Measurements from ENCODE around the gene SCN7A.
"Not testable (repeated sequence)": the region's sequence is repeated elsewhere in the genome, so short reads cannot be mapped to it uniquely, and the experiment has no call there.

The SCN7A gene

DNA sequence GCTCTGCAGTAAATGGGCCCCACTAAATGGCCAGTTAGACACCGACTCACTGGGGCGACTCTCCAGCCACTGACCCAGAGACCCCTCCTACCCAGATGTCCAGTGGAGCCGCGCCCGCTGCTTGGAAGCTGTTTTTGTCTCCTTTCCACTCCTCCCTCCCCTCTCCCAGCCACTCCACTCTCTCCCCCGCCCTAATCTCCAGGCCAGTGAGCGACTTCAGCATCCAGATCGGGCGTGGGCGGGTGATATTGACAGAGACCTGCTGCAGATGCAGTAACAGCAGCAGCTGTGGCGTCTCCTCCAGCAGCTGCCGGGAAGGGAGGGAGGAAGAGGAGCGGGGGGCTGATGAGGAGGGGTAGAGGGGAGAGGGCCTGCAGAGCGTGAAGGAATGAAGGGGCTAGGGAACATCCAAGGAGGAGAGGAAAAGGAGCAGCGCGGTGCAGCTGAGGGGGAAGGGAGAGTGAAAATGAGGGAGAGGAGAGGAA lies at the start of gene SCN7A:
SCN7A (minus strand) TSS at position 110 of the 485 bp plus-strand sequence. CDS start 16,553 bp downstream, outside the sequence.
- DNase-seq (ENCODE audit: low read depth), result no peak

DNA sequence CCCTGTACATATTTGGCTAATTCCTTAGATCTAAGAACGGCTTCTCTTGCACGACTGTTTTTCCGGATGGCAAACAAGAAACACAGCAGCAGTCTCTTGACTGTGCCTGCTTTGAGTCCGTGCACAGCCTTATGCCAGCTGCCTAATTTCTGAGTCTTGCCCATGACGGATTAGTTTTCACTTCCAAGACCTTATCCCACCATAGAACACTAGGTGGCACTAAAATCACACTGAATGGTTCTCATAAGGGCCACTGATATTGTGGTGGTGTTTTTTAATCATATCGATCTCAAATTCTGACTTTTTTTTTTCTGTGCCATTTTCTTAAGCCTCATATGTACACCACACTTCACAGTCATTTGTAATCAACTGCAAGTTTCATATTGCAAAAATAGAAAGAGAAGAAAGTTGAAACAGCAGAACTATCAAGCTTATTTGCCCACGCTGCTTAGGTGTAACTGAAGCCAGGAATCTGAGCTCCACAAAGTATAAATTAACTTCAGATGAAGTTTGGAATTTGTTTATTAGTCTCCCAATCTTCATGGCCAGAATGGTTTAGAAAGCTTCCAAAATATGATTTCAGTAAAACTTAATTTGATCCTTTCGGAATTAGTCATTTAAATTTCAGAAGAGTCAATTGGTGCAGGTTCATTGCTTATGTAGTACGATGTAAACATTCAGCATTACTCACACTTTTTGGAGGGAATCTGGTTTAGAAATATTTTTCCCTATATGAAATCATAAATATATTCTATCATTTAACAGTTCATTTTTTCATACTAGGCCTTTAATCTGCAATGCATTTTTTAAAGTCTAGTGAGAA lies 45.5 kb upstream of the SCN7A start:
- no peak for DNase-seq (ENCODE audit: low read depth)

DNA sequence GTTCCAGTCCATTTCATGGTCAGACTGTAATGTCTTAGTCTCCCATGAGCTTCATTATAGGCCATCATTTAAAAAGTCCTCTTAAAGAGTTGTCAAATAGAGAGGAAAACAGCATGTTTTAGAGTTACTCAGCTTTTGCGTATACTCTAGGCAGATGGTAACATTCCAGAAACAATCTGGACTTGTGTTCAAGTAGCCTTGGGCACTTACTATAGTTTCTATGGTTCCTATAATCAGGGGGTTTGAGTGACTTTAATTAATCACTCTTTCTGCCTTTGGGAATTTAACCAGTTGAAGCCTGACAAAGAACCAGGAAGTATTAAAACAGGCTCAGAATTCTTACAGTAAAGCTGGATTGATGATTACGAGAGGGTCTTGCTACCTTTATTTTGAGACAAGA lies 42.1 kb upstream of the SCN7A start:
- DNase-seq (ENCODE audit: low read depth), result no peak

DNA sequence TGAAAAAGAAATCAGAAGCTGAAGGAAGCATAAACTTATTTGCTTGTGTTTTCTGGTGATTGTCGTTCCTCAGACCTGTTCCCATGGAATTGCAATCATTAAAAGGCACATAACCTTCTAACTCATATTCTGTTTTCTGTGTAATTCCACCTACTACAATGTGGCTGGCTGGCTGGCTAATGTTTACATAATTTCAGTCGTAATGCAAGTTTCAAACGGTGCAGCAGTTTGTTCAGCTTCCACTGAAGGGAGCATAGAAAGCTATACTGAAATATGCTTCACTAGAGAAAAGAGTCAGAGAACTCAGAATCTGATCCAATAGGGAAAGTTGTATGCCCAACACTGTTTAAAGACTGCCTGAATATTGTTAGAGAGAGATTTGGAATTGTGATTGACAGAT lies 27.1 kb upstream of the SCN7A start:
- no peak for DNase-seq (ENCODE audit: low read depth)

DNA sequence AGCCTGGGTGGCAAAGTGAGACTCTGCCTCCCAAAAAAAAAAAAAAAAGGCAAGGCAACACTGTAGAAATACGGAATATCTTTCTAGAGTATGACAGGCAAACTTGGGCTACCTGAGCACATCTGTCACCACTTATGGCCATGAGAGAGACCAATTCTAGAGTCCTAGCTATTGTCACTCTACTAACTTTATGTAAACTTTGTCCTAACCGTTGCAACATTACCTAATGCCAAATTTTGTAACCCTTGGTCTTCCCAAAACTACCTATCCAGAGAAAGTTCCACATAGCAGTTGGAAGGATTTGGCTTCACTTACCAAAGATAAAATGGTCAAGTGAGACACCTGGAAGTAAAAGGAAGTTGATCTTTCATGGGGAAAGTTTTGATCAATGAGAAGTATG lies 26.6 kb upstream of the SCN7A start:
- no peak for DNase-seq (ENCODE audit: low read depth)

DNA sequence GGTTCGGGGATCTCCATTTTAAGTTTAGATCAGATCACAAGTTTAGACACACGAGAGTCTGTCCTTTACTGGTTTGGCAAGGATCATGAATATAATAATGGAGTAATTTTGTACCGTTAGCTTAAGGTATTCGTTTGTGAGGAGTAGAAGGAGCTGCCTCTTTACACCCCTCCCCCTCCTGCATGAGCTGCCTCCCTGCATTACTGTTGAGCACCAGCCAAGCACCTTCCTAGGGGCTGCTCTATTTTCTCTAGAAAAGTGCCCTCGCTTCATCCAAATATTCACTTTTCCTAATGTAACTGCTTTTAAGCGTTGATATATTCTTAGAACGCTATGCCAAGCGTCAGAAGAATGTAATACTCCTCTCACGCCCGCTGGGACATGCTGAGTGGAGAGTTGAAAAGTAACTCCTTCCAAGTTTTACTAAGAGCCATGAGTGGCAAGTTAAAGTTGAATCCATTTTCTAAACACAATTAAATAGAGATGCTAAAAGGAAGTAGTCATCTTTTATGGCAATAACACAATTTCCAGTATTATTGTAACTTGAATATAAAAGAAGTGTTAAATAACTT lies 25.4 kb upstream of the SCN7A start:
- no peak for DNase-seq (ENCODE audit: low read depth)

DNA sequence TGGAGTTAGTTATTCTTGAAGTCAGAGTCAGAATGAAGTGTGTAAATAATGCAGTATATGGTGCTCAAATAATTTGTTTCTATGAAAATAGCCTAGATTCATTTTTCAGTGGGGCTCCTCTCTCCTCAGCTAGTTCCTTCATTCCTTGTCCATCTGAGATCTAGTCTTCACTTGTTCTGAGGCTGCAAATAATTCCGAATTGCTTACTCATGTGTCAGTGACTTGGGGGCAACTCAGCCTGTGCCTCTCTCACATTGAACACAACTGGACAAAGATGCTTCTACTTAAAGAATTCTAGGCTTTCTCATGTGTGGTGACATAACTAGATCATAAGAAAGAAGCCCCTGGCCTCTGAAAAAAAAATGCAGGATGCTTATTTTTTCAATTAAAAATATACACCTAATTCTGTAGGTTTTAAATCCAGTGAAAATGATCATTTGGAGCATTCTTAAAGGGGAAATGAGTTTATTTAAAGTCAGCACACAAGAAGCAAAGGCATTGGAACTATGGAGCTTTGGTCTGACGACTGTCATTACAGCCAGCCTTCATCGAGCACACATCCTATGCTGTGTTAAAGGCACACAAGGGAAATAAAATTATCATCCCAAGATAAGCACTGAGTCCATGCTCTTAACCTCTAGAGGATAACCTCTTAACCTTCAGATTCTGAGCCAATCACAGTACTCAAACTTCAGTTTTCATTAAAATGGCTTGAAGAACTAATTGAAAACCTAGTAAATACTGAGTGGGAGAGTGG lies 24.8 kb upstream of the SCN7A start:
- no peak for DNase-seq (ENCODE audit: low read depth)

DNA sequence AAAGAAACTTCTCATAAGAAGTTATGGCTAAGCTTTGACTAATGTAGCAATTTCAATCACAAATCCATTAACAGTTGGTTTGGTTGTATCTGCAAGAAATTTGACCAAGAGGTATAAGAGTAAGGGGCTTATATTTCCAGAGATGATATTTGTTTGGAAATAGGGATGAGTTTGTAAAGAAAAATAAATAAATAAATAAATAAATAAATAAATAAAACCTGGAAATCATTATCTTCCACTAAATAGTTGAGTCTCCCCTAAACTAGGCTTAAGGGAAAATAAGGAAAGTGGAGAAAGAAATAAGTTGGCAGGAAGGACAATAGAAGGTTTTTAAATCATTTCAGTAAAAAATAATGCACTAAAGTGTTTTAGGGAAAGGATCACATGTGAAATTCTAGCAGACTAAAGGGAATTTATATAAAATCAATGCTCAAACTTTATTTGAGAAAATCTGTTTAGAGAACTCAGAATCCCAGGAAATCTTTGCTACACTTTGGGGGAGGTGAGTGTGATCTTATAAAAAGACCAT lies 23.5 kb upstream of the SCN7A start:
- no peak for DNase-seq (ENCODE audit: low read depth)

DNA sequence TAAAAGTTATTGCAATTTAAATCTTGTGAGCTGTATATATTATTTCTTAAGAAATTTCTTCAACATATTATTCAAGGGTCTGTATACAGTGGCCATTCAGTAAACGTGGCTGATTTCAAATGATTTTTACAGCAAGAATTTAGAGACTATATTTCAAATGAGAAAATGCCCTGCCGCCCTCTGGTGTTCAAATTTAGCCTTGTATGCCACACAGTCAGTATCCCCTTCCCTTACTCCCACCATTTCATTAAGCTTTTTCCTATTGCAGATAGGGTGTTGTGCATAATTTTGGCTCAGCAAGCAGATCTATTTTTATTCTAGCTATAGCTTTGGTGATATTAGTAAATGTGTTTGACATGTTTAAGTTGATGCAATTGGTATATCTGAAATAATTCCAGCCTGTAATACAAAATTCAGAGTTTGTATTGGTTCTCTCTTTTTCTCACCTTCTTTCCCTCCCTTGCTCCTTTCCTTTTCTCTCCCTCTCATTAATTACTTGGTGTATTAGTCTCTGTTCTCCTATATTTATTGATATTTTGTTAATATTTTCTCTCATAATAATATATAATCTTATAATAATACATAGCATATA lies 22.8 kb upstream of the SCN7A start:
- no peak for DNase-seq (ENCODE audit: low read depth)

DNA sequence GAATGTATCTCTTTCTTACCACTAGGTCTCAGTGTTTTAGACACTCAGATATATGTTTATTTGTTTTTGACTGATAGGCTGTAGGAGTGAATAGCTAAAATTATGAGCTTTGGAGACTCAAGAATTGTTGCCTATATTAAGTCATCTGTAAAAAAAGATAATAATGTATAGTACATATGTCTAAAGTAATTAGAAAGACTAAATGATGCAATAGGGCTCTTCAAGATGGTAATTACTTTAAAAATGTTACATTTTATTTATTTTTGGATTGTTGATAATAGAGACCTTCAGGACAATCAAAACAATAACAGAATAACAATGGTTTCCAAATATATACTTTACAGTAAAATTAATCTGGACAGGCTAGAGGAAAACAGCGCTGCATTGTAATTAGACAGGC lies 19.9 kb upstream of the SCN7A start:
- DNase-seq (ENCODE audit: low read depth), result no peak

DNA sequence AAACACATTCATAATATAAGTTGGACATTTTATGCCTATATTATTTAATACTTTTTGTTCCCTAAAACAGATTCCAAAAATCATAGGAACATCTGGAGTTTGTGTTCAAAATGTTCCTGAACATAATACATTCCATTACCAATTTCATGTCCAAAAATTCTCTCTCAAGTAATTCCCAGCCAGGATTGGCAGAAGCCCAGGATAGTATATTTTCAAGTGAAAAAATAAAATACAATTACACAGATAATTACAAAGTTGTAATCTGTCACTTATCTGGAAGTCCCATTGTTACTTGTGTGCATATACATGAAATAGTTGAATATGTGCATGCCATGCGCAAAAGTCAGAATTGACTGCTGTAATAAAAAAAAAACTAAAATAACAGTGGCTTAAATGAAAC lies 5.2 kb upstream of the SCN7A start:
- no peak for DNase-seq (ENCODE audit: low read depth)

DNA sequence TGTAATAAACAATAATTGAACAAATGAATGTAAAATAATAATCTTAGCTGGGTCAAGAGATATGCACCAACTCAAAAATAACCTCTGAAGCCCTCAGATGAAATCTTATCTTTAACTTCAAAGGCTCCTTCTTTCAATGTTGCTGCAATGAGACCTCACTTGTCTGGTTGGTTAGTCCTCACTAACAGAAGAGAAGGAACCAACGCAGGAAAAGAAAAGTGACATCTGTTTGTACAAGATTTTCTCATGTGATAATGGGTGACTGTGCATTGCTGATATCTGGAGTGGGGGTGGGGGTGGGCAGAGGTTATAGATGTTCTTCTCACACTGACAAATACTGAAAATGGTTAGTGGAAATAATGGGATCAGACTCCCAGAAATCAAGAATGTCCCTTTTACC lies 2.6 kb downstream of the SCN7A start:
- no peak for DNase-seq (ENCODE audit: low read depth)

DNA sequence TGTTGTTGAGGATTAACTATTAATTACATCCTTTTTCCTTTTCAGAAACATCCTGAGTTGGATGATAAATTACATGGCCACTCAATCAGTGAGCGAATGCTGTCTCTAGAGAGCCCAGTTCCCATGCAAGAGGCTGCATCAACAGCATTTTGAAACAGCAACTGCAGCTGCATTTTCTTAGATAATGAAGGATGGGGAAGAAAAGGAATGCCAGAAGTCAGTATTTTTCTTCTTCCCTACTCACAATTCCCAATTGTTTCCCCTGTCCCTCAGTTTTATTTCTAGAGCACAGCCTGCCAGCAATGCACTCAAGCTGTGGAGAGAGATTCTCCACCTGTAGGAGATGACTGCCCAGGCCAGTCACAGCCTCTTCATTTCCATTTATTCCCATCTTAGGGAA lies 6.9 kb downstream of the SCN7A start:
- no peak for DNase-seq (ENCODE audit: low read depth)

DNA sequence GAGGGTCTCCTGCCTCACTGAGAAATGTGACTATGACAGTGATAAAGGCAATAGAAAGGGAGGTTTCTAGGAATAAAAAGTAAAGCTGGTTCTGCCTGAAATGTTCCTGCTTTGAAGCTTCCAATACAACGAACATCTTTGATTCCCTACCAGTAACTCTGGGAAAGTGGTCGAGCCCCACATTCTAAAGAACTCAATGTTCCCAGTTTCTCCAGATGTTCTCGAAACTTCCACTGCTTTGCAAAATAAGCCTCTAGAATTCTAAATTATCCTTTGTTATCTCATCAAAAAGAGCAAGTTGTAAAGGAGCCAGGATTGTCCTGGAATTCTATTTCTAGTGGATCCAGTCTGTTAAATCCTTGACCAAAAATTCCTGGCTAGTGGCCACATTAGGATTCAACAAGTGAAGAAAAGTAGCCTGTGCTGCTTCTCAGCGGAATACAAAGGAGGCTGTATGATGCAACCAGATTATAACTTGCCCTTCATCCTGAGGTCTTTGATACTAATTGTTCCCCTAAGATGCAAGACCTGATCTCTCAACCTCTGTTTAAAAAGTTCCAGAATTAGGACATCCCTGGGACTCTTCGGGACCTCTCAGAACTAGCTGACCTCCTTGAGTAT lies 8.4 kb downstream of the SCN7A start:
- DNase-seq (ENCODE audit: low read depth), result no peak

DNA sequence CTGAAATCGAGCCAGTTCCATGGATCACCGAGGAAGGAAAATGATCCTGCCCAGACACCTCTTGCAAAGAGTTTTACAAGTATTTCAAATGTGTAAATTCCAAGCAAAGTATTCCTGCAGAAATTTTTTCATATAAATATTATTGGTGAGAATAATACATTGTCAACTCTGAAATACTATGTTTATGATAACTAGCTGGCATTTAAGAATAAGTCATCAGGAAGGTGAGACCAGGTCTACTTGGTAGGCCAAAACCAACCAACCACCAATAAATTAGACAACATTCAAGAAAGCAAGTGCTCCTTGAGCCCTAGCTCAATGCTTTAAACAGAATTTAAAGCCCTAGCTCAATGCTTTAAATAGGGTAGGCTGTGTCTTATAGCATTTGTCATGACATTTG lies 21.7 kb downstream of the SCN7A start:
- no peak for DNase-seq (ENCODE audit: low read depth)

DNA sequence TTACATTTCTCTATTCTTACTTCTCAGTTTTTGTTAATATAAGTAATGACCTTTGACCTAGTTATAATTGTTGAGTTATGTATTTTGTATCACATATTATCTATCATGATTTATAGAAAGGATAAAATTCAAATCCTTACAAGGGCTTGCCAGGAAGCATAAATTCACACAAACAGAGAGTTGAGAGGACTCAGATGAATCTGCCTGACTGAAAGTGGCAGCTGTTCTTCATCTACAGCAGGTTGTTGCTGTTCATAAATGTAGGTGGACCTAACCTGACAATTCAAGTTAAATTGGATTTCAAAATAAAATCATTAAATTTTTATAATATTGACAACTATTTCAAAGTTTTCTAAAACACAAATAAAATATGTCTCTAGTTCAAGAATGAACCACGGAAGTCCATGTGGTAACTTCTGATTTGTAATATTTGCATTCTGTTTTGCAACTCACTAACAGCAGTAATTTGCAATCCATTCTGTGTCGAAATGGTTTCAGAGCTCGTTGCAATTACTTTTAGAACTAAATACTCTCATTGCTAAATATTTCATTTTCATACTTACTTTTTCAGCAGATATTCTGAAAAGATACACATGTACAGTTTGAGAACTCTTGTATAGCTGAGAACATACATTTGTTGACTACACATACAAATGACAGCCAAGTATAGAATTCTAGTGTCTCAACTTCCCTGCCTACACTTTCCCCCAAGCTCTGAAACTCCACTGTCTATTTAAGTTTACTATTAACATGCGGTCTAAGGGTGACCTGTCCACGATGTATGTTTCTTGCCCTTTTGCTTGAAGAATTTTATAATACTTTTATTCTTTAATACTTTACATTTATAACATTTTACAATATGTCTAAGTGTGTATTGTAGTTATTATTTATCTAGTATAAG lies 25.7 kb downstream of the SCN7A start:
- no peak for DNase-seq (ENCODE audit: low read depth)

DNA sequence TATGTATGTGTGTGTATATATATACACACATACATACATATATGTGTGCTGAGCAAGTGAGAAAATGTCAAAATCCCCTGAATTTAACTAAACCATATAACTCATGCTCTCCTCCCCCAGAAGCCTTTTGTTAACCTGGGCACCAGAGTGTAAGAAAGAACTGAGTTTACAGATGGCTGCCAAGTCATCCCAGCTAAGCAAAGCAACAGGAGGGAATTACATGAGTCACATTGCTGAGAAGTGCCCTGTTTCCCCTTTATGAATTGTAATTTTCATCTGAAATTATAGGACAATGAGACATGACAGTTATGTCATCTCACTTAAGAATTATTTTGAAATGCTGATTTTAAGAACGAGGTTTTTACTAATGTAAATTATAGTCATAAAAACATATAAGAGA lies 29.9 kb downstream of the SCN7A start:
- no peak for DNase-seq (ENCODE audit: low read depth)

DNA sequence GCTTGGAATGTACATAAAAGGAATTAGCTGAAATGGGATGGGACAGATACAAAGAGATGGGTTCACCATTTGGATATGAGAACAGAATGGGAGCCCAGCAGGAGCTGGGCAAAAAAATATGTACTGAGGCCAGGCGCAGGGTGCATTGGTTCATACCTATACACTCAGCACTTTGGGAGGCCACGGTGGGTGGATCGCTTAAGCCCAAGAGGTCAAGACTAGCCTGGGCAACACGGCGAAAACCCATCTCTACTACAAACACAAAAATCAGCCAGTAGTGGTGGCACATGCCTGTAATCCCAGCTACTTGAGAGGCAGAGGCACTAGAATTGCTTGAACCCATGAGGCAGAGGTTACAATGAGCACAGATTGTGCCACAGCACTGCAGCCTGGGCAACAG lies 30.4 kb downstream of the SCN7A start:
- DNase-seq (ENCODE audit: low read depth), result no peak

DNA sequence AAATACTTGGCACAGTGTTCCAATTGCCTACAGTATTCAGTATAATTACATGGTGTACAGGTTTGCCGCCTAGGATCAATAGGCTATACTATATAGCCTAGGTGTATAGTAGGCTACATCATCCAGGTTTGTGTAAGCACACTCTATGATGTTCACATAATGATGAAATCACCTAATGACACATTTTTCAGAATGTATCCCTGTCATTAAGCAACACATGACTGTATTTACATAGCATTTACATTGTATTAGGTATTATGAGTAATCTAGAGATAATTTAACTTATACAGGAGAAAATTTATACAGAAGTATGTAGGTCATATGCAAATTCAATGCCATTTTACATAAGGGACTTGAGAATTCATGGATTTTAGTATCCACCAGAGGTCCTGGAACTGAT lies 35.4 kb downstream of the SCN7A start:
- no peak for DNase-seq (ENCODE audit: low read depth)

DNA sequence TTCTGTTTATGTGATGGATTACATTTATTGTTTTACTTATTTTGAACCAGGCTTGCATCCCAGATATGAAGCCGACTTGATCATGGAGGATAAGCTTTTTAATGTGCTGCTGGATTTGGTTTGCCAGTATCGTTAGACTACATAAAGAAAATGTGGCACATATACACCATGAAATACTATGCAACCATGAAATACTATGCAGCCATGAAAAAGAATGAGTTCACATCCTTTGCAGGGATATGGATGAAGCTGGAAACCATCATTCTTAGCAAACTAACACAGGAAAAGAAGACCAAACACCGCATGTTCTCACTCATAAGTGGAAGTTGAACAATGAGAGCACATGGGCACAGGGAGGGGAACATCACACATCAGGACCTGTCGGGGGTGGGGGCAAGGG lies 38.2 kb downstream of the SCN7A start:
- not testable (repeated sequence) for DNase-seq (ENCODE audit: low read depth)
